MCF 10A (cell line): ENCODE data around the gene STK4. TPM values are rescaled to one million over a fixed set of nuclear protein-coding genes. Genes with fewer than 3 reads are reported as not detected.

ENCODE experiments used
- BruUV-seq: library from RNA; stranded (reverse); fragments of 400-500 nt; replicated peaks from 2 replicates; lab custom pipeline; 2021; lab: Mats Ljungman, UMichigan
- CTCF ChIA-PET: fragments of 300-600 bp; sonication (Branson Sonifier 250); formaldehyde crosslinking; extraction: SDS; loops from one replicate; lab custom pipeline; 2021; ENCODE audit warnings: antibody characterized with exemption, inconsistent platforms; lab: Yijun Ruan, JAX
- POLR2A ChIA-PET: fragments of 300-600, 350-650 bp; sonication (Branson Sonifier 250); formaldehyde crosslinking; extraction: SDS; loops from one replicate; lab custom pipeline; 2020; ENCODE audit warnings: antibody characterized with exemption, inconsistent platforms; lab: Yijun Ruan, JAX
- DNase-seq: peaks from one replicate; pipeline ENCODE4 v3.0.0-alpha.2; 2018; ENCODE audit not compliant: unreplicated experiment
- H3K27ac Mint-ChIP-seq: one replicate; pipeline ENCODE4 v1.8.0; 2022; ENCODE audit warnings: mild to moderate bottlenecking, low read depth, mixed read lengths; ENCODE audit not compliant: unreplicated experiment
- H3K27me3 Mint-ChIP-seq: one replicate; pipeline ENCODE4 v1.8.0; 2022; ENCODE audit warnings: mixed read lengths; ENCODE audit not compliant: insufficient read depth, unreplicated experiment
- H3K36me3 Mint-ChIP-seq: one replicate; pipeline ENCODE4 v1.8.0; 2022; ENCODE audit warnings: mild to moderate bottlenecking, moderate library complexity, mixed read lengths; ENCODE audit not compliant: insufficient read depth, unreplicated experiment
- H3K4me1 Mint-ChIP-seq: one replicate; pipeline ENCODE4 v1.8.0; 2022; ENCODE audit warnings: mixed read lengths; ENCODE audit not compliant: insufficient read depth, unreplicated experiment
- H3K4me3 Mint-ChIP-seq: one replicate; pipeline ENCODE4 v1.8.0; 2022; ENCODE audit warnings: mild to moderate bottlenecking, moderate library complexity, mixed read lengths; ENCODE audit not compliant: unreplicated experiment
- H3K9me3 Mint-ChIP-seq: one replicate; pipeline ENCODE4 v1.8.0; 2022; ENCODE audit warnings: mixed read lengths; ENCODE audit not compliant: unreplicated experiment
- CTCF ChIP-seq: fragments of 200-600 bp; IDR thresholded peaks from one replicate; pipeline ENCODE4 v1.8.0; 2022; ENCODE audit warnings: antibody characterized with exemption, mild to moderate bottlenecking; ENCODE audit not compliant: unreplicated experiment
- intact Hi-C: fragments of 100-400 bp; cut with micrococcal nuclease; formaldehyde crosslinking; loops from 2 replicates; pipeline ENCODE4 v1.14.1; 2022
- total RNA-seq: library from RNA; stranded (reverse); gene quantifications from 2 replicates; pipeline ENCODE4 v1.2.3, GENCODE V29; 2022

The STK4 gene
- total RNA-seq, 1 experiment from 2014 or later, result 47.7 TPM

DNA sequence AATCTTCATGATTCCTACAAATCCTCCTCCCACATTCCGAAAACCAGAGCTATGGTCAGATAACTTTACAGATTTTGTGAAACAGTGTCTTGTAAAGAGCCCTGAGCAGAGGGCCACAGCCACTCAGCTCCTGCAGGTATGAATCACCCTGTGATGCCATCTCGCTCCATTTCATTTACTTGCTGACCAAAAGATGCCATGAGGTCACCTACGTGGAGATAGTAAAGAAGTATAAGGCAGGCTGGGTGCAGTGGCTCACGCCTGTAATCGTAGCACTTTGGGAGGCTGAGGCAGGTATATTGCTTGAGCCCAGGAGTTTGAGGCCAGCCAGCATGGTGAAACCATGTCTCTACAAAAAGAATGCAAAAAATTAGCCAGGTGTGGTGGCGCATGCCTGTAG is 30.9 kb downstream of the STK4 start:
- TF ChIP-seq CTCF, result no peak
- BruUV-seq, result no TSS peak
- H3K36me3 Mint-ChIP-seq, result peaks cover 53% of the 10 kb centered on the region
- POLR2A ChIA-PET, result interaction anchor here (0.5 to 2.6 kb wide), 7 partner anchors 9 to 37 kb away, joined by 3 to 8 read pairs (median 3); partner anchors contain the start of gene TOMM34
- H3K4me3 Mint-ChIP-seq, result no peak overlapping the region
- H3K27ac Mint-ChIP-seq, result no peak overlapping the region
- CTCF ChIA-PET, result interaction anchor here (0.7 to 5.7 kb wide), 6 partner anchors 8 to 296 kb away, joined by 3 to 49 read pairs (median 6); no protein-coding TSS in a partner anchor
- no peaks in the 10 kb centered on the region for H3K9me3 Mint-ChIP-seq
- DNase-seq, result no peak
- no peaks in the 10 kb centered on the region for H3K27me3 Mint-ChIP-seq
- intact Hi-C loops, result no loop called here
- H3K4me1 Mint-ChIP-seq, result peaks cover 5% of the 10 kb centered on the region

DNA sequence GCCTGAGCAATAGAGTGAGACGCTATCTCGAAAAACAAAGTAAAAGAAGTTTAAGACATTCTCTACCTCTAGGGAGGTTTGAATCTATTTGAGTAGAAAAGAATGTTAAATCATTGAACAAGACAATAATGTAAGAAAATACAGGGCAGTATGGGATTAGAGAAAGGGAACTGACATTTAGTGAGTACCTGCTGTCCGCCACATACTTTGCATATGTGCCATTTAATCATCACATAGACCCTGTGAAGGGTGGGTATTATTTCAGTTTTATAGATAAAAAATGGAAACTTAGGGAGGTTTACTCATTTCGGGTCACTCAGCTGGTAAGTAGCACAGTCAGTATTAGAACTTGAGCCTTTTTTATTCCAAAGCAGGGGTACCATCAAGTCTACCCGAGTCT is 31.4 kb downstream of the STK4 start:
- no peak for TF ChIP-seq CTCF
- peaks cover 5% of the 10 kb centered on the region for H3K4me1 Mint-ChIP-seq

DNA sequence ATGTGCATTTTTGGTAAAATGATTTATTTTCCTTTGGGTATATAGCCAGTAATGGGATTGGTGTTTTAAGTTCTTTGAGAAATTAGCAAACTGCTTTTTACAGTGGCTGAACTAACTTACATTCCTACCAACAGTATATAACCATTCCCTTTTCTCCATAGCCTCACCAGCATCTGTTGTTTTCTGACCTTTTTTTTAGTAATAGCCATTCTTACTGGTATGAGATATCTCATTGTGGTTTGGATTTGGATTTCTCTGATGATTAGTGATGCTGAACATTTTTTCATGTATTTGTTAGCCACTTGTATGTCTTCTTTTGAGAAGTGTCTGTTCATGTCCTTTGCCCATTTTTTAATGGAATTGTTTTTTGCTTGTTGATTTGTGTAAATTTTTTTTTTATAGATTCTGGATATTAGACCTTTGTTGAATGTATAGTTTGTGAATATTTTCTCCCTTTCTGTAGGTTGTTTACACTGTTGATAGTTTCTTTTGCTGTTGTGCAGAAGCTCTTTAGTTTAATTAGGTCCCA is 42.3 kb downstream of the STK4 start:
- CTCF ChIA-PET, result interaction anchor here (0.7 to 3.2 kb wide), 4 partner anchors 12 to 282 kb away, joined by 3 to 19 read pairs (median 10); no protein-coding TSS in a partner anchor
- Mint-ChIP-seq H3K4me3 (no peak overlapping the region), H3K4me1 (peaks cover 6% of the 10 kb centered on the region), H3K27ac (no peak overlapping the region), H3K9me3 (no peaks in the 10 kb centered on the region), H3K27me3 (no peaks in the 10 kb centered on the region), H3K36me3 (peaks cover 40% of the 10 kb centered on the region)
- POLR2A ChIA-PET, result interaction anchor here (1.6 kb wide), 1 partner anchor 9 kb away, joined by 4 read pairs; no protein-coding TSS in a partner anchor
- BruUV-seq, result no TSS peak
- no peak for TF ChIP-seq CTCF
- intact Hi-C loops, result no loop called here
- no peak for DNase-seq

More for the DNA sequence above, 31.4 kb downstream of the STK4 start:
- H3K9me3 Mint-ChIP-seq, result no peaks in the 10 kb centered on the region
- H3K4me3 Mint-ChIP-seq, result no peak overlapping the region
- H3K27ac Mint-ChIP-seq, result no peak overlapping the region
- DNase-seq, result no peak
- intact Hi-C loops, result no loop called here
- no peaks in the 10 kb centered on the region for H3K27me3 Mint-ChIP-seq
- POLR2A ChIA-PET, result interaction anchor here (1.2 to 2.8 kb wide), 3 partner anchors 10 to 16 kb away, joined by 3 to 8 read pairs (median 7); no protein-coding TSS in a partner anchor
- CTCF ChIA-PET, result interaction anchor here (0.9 to 5.7 kb wide), 4 partner anchors 14 to 296 kb away, joined by 3 to 49 read pairs (median 5); no protein-coding TSS in a partner anchor
- peaks cover 56% of the 10 kb centered on the region for H3K36me3 Mint-ChIP-seq
- BruUV-seq, result no TSS peak

- H3K27ac Mint-ChIP-seq, result peak overlapping the region; percentile 6
- CTCF ChIA-PET, result interaction anchor here (0.6 to 7.0 kb wide), 24 partner anchors 10 to 453 kb away, joined by 3 to 177 read pairs (median 4); partner anchors contain the start of genes STK4 and TOMM34
- no peak for DNase-seq
- BruUV-seq, result no TSS peak
- no peak overlapping the region for H3K4me3 Mint-ChIP-seq
- H3K9me3 Mint-ChIP-seq, result no peaks in the 10 kb centered on the region
- POLR2A ChIA-PET, result interaction anchor here (0.7 to 4.7 kb wide), 7 partner anchors 10 to 281 kb away, joined by 3 to 43 read pairs (median 3); no protein-coding TSS in a partner anchor
- no peaks in the 10 kb centered on the region for H3K27me3 Mint-ChIP-seq
- no peak for TF ChIP-seq CTCF
- peaks cover 28% of the 10 kb centered on the region for H3K36me3 Mint-ChIP-seq
- peaks cover 15% of the 10 kb centered on the region for H3K4me1 Mint-ChIP-seq
- intact Hi-C loops, result no loop called here
These were observed 44.1 kb downstream of the STK4 start for GRCh38 chr20:45010399-45010828.
